Colonic mucosa (tissue), 4 donors: ENCODE data around the gene SOD3. TPM values are rescaled to one million over a fixed set of nuclear protein-coding genes. Genes with fewer than 3 reads are reported as not detected.
A peak's percentile ranks its signal among the peaks of the same experiment; 100 is the strongest.

ENCODE experiments used
- DNase-seq: peaks from one replicate; pipeline ENCODE4 v3.0.0-alpha.2; 2020
- H3K27ac ChIP-seq: fragments of 200-600 bp; one replicate; pipeline ENCODE4 v1.8.0; 2021
- H3K27me3 ChIP-seq: fragments of 200-600 bp; one replicate; pipeline ENCODE4 v1.8.0; 2021
- H3K36me3 ChIP-seq: fragments of 200-600 bp; one replicate; pipeline ENCODE4 v1.8.0; 2021
- H3K4me1 ChIP-seq: fragments of 200-600 bp; one replicate; pipeline ENCODE4 v1.8.0; 2021; ENCODE audit warnings: mild to moderate bottlenecking
- H3K4me3 ChIP-seq: fragments of 200-600 bp; one replicate; pipeline ENCODE4 v1.8.0; 2021
- H3K9ac ChIP-seq, 2 donors: one replicate each; pipeline ENCODE4 v1.7.0; 2013; ENCODE audit warnings: control low read depth in 2 of 2, low read depth in 2 of 2, low read length in 2 of 2
- H3K9me3 ChIP-seq: fragments of 200-600 bp; one replicate; pipeline ENCODE4 v1.8.0; 2021
- intact Hi-C: fragments of 100-400 bp; cut with DNase I; formaldehyde crosslinking; loops from one replicate; pipeline ENCODE4 v1.14.1; 2022
- total RNA-seq, 2 donors: library from RNA; stranded (reverse); fragmentation: NEBNext Ultra II Directional in 1 of 2; extraction: Animal tissue kit (Norgen Biotek cat#: 25700) in 1 of 2; gene quantifications; one replicate each; pipeline ENCODE4 v1.2.1, GENCODE V29; 2021
- TF ChIP-seq, protein P1 (sequence below): fragments of 200-600 bp; IDR thresholded peaks from one replicate; pipeline ENCODE4 v1.8.0; 2022; ENCODE audit warnings: antibody characterized with exemption, mild to moderate bottlenecking
- donor health status: healthy.
- donor health status: DM: no; HTN: no; CAD: no.
- donor health status: DM: no; HTN: no; CAD: no.

Gene SOD3
- total RNA-seq, 2 donors from 2014 or later, result 22.3 to 35.8 TPM

DNA sequence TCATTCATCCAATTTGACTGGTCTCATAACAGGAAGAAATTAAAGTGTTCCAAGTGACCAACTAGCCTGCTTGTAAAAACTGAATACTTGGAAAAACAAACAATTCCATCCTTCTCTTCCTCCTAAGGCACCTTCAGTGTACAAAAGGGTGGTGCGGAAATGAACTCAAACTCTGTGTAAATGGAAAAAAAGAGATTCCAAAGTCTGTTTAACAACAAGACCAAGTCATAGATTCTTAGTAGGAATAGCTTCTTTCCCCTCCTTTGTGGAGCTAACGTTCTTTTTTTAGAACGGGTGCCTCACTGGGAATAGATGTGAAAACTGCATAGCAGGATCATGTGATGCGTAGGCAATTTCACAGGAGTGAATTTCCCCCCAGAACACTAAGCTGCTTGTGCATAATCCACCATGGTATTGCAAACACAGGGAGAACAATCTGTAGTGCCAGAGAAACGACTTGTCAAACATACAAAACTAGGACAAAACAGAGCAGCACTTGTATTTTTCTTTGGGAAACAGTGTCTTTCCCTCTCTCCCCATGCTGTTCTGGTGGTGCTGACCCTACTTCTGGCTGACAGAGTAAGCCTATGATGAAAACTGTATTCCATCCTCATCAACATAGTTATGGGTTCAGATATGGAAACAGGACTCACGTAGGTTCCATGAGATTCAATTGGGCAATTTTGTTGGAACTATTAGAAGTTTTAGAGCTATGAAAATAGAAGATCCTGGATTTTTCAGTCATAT lies 13.2 kb upstream of the SOD3 start:
- peak; percentile 42 for DNase-seq
- no peaks in the 10 kb centered on the region for H3K4me1 ChIP-seq
- no peaks in the 10 kb centered on the region for H3K27me3 ChIP-seq
- intact Hi-C loops, result no loop called here
- H3K36me3 ChIP-seq, result no peaks in the 10 kb centered on the region
- H3K9ac ChIP-seq, result no peak overlapping the region
- no peaks in the 10 kb centered on the region for H3K9me3 ChIP-seq
- TF ChIP-seq, protein P1, sequence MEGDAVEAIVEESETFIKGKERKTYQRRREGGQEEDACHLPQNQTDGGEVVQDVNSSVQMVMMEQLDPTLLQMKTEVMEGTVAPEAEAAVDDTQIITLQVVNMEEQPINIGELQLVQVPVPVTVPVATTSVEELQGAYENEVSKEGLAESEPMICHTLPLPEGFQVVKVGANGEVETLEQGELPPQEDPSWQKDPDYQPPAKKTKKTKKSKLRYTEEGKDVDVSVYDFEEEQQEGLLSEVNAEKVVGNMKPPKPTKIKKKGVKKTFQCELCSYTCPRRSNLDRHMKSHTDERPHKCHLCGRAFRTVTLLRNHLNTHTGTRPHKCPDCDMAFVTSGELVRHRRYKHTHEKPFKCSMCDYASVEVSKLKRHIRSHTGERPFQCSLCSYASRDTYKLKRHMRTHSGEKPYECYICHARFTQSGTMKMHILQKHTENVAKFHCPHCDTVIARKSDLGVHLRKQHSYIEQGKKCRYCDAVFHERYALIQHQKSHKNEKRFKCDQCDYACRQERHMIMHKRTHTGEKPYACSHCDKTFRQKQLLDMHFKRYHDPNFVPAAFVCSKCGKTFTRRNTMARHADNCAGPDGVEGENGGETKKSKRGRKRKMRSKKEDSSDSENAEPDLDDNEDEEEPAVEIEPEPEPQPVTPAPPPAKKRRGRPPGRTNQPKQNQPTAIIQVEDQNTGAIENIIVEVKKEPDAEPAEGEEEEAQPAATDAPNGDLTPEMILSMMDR, result no peak
- peak overlapping the region; percentile 76 for H3K27ac ChIP-seq
- no peak overlapping the region for H3K4me3 ChIP-seq

DNA sequence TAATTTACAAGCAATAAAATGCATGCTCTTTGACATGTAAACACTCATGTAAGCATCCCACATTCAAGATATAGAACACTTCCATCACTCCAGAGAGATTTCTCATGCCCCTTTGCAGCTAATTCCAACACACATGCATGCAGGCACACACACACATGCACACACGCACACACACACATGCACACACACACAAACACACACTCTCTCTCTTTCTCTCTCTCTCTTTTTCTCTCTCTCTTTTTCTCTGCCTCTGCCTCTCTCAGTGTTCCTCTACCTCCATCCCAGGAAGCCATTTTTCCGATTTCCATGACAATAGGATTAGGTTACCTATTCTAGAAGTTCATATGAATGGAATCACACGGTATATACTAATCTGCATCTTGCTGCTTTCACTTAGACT lies 11.9 kb upstream of the SOD3 start:
- Histone ChIP-seq H3K4me3 (no peak overlapping the region), H3K9ac (no peak overlapping the region), H3K36me3 (no peaks in the 10 kb centered on the region), H3K27ac (no peak overlapping the region), H3K4me1 (no peaks in the 10 kb centered on the region), H3K9me3 (no peaks in the 10 kb centered on the region), H3K27me3 (no peaks in the 10 kb centered on the region)
- DNase-seq, result no peak
- intact Hi-C loops, result no loop called here
- TF ChIP-seq, protein P1, result no peak

DNA sequence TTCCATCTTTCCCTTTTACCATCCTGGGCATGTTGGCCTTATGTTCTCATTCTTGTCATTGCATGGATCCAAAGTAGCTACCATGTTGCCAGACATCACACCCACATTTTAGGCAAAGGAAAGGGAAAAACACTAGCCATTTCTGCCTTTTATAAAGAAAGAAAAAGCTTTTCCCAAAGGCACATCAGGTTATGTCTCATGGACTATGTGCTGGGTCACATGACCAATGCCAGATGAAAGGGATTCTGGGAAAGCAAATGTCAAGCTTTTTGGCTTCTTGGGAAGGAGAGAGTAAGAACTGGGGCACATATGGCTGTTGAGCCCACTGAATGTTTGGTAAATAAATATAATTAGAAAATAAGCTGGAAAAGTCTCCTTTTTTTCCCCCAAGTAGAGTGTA lies 4.3 kb upstream of the SOD3 start:
- H3K4me1 ChIP-seq, result peaks cover 3% of the 10 kb centered on the region
- H3K9ac ChIP-seq, result no peak overlapping the region
- no peaks in the 10 kb centered on the region for H3K9me3 ChIP-seq
- intact Hi-C loops, result loop anchor here (5.0 kb wide), 1 partner anchor 54 kb away; no protein-coding TSS in a partner anchor
- H3K4me3 ChIP-seq, result no peak overlapping the region
- TF ChIP-seq, protein P1, result no peak
- H3K27me3 ChIP-seq, result no peaks in the 10 kb centered on the region
- no peak for DNase-seq
- no peak overlapping the region for H3K27ac ChIP-seq
- no peaks in the 10 kb centered on the region for H3K36me3 ChIP-seq

DNA sequence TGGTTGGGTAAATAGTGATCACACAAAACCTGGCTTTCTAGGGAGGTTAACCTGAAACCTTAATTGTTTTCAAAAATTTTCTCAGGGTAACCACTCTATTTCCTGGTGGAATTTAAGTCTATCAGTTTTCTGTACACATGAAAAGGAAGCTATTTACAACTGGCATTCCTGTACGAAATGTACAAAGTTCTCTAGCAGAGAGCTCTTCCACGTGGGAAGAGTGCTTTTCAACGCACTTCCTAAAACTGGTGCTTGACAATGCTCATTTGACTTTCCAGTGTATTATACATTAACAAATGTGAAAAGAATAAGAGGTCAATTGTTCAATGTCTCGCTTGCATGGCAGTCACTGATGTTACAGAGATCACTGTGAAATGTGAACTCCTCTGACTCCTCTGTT lies 2.8 kb upstream of the SOD3 start:
- Histone ChIP-seq H3K36me3 (no peaks in the 10 kb centered on the region), H3K27ac (no peak overlapping the region), H3K4me1 (peaks cover 3% of the 10 kb centered on the region), H3K27me3 (no peaks in the 10 kb centered on the region), H3K4me3 (no peak overlapping the region), H3K9ac (no peak overlapping the region), H3K9me3 (no peaks in the 10 kb centered on the region)
- TF ChIP-seq, protein P1, result no peak
- no peak for DNase-seq
- intact Hi-C loops, result loop anchor here (5.0 kb wide), 1 partner anchor 55 kb away; no protein-coding TSS in a partner anchor

DNA sequence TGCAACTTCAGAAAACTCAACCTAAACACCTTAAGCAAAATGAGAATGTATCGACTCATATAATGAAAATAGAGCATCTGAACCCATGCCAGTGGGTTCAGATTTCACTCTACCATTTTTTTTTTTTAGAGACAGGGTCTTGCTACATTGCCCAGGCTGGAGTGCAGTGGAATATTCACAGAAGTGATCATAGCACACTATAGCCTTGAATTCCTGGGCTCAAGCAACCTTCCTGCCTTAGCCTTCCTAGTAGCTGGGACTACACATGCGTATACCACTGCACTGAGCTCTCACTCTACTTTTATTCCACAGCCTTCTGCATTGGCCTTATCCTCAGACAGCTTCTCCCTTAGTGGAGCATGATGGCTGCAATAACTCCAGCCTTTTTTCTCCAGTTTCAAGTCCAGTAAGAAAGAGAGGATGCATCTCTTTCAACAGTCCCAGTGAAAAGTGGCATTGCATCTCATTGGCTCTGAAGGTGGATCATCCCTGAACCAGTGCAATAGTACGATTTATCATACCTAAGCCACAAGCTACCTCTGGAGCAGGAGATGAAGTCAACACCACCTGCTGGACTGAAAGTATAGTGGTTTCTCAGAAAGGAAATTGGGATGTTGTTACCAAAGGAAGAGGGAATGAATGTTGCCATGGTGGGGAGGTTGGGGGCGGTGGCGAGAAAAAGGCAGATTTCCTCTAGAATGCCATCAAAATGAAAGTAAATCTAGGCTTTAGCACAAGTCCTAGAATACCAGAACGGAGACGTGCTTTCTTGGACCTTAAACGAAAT lies 2.0 kb upstream of the SOD3 start:
- H3K27me3 ChIP-seq, result no peaks in the 10 kb centered on the region
- peaks cover 3% of the 10 kb centered on the region for H3K4me1 ChIP-seq
- no peak overlapping the region for H3K9ac ChIP-seq
- DNase-seq, result no peak
- intact Hi-C loops, result loop anchor here (5.0 kb wide), 1 partner anchor 56 kb away; no protein-coding TSS in a partner anchor
- no peak overlapping the region for H3K4me3 ChIP-seq
- no peak overlapping the region for H3K27ac ChIP-seq
- TF ChIP-seq, protein P1, result no peak
- no peaks in the 10 kb centered on the region for H3K36me3 ChIP-seq
- H3K9me3 ChIP-seq, result no peaks in the 10 kb centered on the region
